HCT116 (cell line): Measurements from ENCODE around the gene NNAT. TPM values are rescaled to one million over a fixed set of nuclear protein-coding genes. Genes with fewer than 3 reads are reported as not detected.

Experiments used
- ATAC-seq: fragments of 200-7000 bp; cut with Tn5 transposase; 2 replicates; pipeline ENCODE4 v1.9.1; 2020; ENCODE audit warnings: mild to moderate bottlenecking, moderate library complexity
- BruUV-seq: library from RNA; stranded (reverse); fragments of 400-500 nt; replicated peaks from 2 replicates; lab custom pipeline; 2021; lab: Mats Ljungman, UMichigan
- CTCF ChIA-PET: fragments of 300-600 bp; sonication (Branson Sonifier 250); formaldehyde crosslinking; loops from one replicate; lab custom pipeline; 2021; ENCODE audit warnings: antibody characterized with exemption; lab: Charles Lee
- POLR2A ChIA-PET: fragments of 300-600, 350-600 bp; sonication (Branson Sonifier 250); formaldehyde crosslinking; loops from one replicate; lab custom pipeline; 2021; ENCODE audit warnings: antibody characterized with exemption; lab: Charles Lee
- RAD21 ChIA-PET, 2 experiments: fragments of 300-600 bp; sonication (Branson Sonifier 250); formaldehyde crosslinking; loops; one replicate each; lab custom pipeline; 2023; ENCODE audit warnings: low total read pairs in 2 of 2; ENCODE audit not compliant: uncharacterized antibody in 2 of 2, unreplicated experiment in 2 of 2, low non-redundant PET in 1 of 2; lab: Charles Lee
- DNase-seq: peaks from one replicate; pipeline ENCODE4 v3.0.0-alpha.2; 2010; ENCODE audit warnings: low read depth, low spot score
- H2AFZ ChIP-seq: fragments of 200-600 bp; shearing (Covaris generic), sonication (generic); 2 replicates; pipeline ENCODE4 v1.6.1; 2017; ENCODE audit warnings: low read depth, mixed run types, mixed read lengths, antibody characterized with exemption, low read length; ENCODE audit not compliant: poor library complexity, severe bottlenecking
- H3K27ac ChIP-seq: 2 replicates; pipeline ENCODE4 v1.5.1; 2012; ENCODE audit warnings: low read depth, low read length
- H3K27me3 ChIP-seq: fragments of 200-600 bp; sonication (generic); 2 replicates; pipeline ENCODE4 v1.6.1; 2016; ENCODE audit warnings: mixed run types, low read length, mixed read lengths; ENCODE audit not compliant: insufficient read depth
- H3K36me3 ChIP-seq, 2 experiments: fragments of 200-500 bp in 1 of 2; fragments of 200-600 bp in 1 of 2; sonication (Bioruptor generic) in 1 of 2; sonication (generic) in 1 of 2; 2 replicates each; pipeline versions ENCODE4 v1.5.1 to v1.6.1; 2014 to 2016; ENCODE audit warnings: low read length in 2 of 2, inconsistent platforms in 1 of 2, mixed read lengths in 1 of 2, mixed run types in 1 of 2; ENCODE audit not compliant: insufficient read depth in 2 of 2, control insufficient read depth in 1 of 2
- H3K4me1 ChIP-seq, 2 experiments: fragments of 200-600 bp in 1 of 2; sonication (generic) in 1 of 2; 2 replicates each; pipeline versions ENCODE4 v1.5.1 to v1.6.1; 2012 to 2017; ENCODE audit warnings: low read length in 2 of 2, inconsistent platforms in 1 of 2, mild to moderate bottlenecking in 1 of 2, mixed read lengths in 1 of 2, mixed run types in 1 of 2, moderate library complexity in 1 of 2; ENCODE audit not compliant: insufficient read depth in 2 of 2, control insufficient read depth in 1 of 2
- H3K4me2 ChIP-seq: fragments of 200-600 bp; sonication (generic); 2 replicates; pipeline ENCODE4 v1.6.1; 2017; ENCODE audit warnings: mixed run types, low read length, mixed read lengths
- H3K4me3 ChIP-seq, 2 experiments: fragments of 200-600 bp in 1 of 2; sonication (generic) in 1 of 2; replicated peaks in 1 of 2; 2 replicates each; pipeline ENCODE4 v1.5.1; 2011 to 2016; ENCODE audit warnings: low read length in 2 of 2, control low read depth in 1 of 2, low read depth in 1 of 2, mild to moderate bottlenecking in 1 of 2, mixed read lengths in 1 of 2, mixed run types in 1 of 2
- H3K79me2 ChIP-seq: fragments of 200-600 bp; sonication (generic); 2 replicates; pipeline ENCODE4 v1.6.1; 2017; ENCODE audit warnings: mild to moderate bottlenecking, mixed run types, low read length, moderate library complexity, mixed read lengths; ENCODE audit not compliant: insufficient read depth
- H3K9ac ChIP-seq: fragments of 200-600 bp; sonication (generic); 2 replicates; pipeline ENCODE4 v1.6.1; 2016; ENCODE audit warnings: low read length, mixed read lengths
- H3K9me2 ChIP-seq: fragments of 200-600 bp; sonication (generic), shearing (Covaris generic); 2 replicates; pipeline ENCODE4 v1.6.1; 2017; ENCODE audit warnings: mixed run types, mild to moderate bottlenecking, moderate library complexity; ENCODE audit not compliant: insufficient read depth
- H3K9me3 ChIP-seq, 2 experiments: fragments of 200-500 bp in 1 of 2; fragments of 200-600 bp in 1 of 2; sonication (Bioruptor generic) in 1 of 2; sonication (generic) in 1 of 2; 2 replicates each; pipeline ENCODE4 v1.6.1; 2014 to 2017; ENCODE audit warnings: low read length in 2 of 2, mixed read lengths in 2 of 2, inconsistent platforms in 1 of 2, low read depth in 1 of 2, mild to moderate bottlenecking in 1 of 2, mixed run types in 1 of 2, moderate library complexity in 1 of 2; ENCODE audit not compliant: control insufficient read depth in 1 of 2, insufficient read depth in 1 of 2
- H4K20me1 ChIP-seq: fragments of 200-600 bp; sonication (generic), shearing (Covaris generic); 2 replicates; pipeline ENCODE4 v1.6.1; 2017; ENCODE audit warnings: mixed run types, mild to moderate bottlenecking, moderate library complexity; ENCODE audit not compliant: insufficient read depth
- CTCF ChIP-seq, 3 experiments: fragments of 200-600 bp in 1 of 3; sonication (generic) in 1 of 3; IDR thresholded peaks in 2 of 3; conservative IDR thresholded peaks in 1 of 3; 2 replicates each; pipeline ENCODE4 v1.5.1; 2012 to 2017; ENCODE audit warnings: low read depth in 2 of 3, low read length in 2 of 3, antibody characterized with exemption in 1 of 3, borderline replicate concordance in 1 of 3, control low read depth in 1 of 3, mild to moderate bottlenecking in 1 of 3, mixed read lengths in 1 of 3, mixed run types in 1 of 3, moderate library complexity in 1 of 3; ENCODE audit not compliant: insufficient read depth in 1 of 3
- EZH2phosphoT487 ChIP-seq: fragments of 200-600 bp; IDR thresholded peaks from 2 replicates; pipeline ENCODE4 v1.6.1; 2018; ENCODE audit warnings: antibody characterized with exemption, borderline replicate concordance
- MAX ChIP-seq: IDR thresholded peaks from 2 replicates; pipeline ENCODE4 v1.6.1; 2012
- POLR2A ChIP-seq: IDR thresholded peaks from 2 replicates; pipeline ENCODE4 v1.7.0; 2011; ENCODE audit warnings: borderline replicate concordance; ENCODE audit not compliant: insufficient read depth, insufficient read length; ENCODE audit errors: extremely low read depth
- RAD21 ChIP-seq: IDR thresholded peaks from 2 replicates; pipeline ENCODE4 v1.6.1; 2012; ENCODE audit warnings: low read depth, mild to moderate bottlenecking
- intact Hi-C: fragments of 100-400 bp; cut with micrococcal nuclease; formaldehyde crosslinking; loops from 2 replicates; pipeline ENCODE4 v1.10.0; 2022
- total RNA-seq: library from RNA; stranded (reverse); gene quantifications from one replicate; pipeline ENCODE4 v1.2.1, GENCODE V29; 2021; ENCODE audit not compliant: unreplicated experiment

Gene NNAT
- total RNA-seq, 1 experiment from 2014 or later = not detected

GRCh38 chr20:37564388-37565133 lies 43.5 kb downstream of the NNAT start:
- H3K36me3 ChIP-seq = no peaks in the 10 kb centered on the region
- RAD21 ChIA-PET = interaction anchor here (0.5 to 0.9 kb wide), 3 partner anchors 257 to 657 kb away, joined by 3 to 4 read pairs (median 3); no protein-coding TSS in a partner anchor
- no peak overlapping the region for H3K9ac ChIP-seq
- H3K4me3 ChIP-seq = no peak overlapping the region
- H3K27me3 ChIP-seq = peaks cover 31% of the 10 kb centered on the region
- peaks cover 4 to 9% of the 10 kb centered on the region in 2 experiments; a peak in 1 of 4 replicates for H3K4me1 ChIP-seq
- intact Hi-C loops = loop anchor here (1.0 to 10.0 kb wide), 4 partner anchors 428 to 843 kb away; partner anchors contain the start of gene TGM2
- no peaks in the 10 kb centered on the region for H4K20me1 ChIP-seq
- H3K4me2 ChIP-seq = peak overlapping the region; percentile 53
- TF ChIP-seq RAD21 (peak; percentile 96), POLR2A (no peak), EZH2phosphoT487 (no peak), CTCF (IDR thresholded peaks at IDR 0.05 in 2 of 3, conservative IDR thresholded peaks at IDR 0.05 in 1 of 3; ENCODE audit: borderline replicate concordance in 1 of 3, insufficient read depth in 1 of 3, low read depth in 2 of 3, low read length in 2 of 3) (peak; percentile 82 to 94 (median 86)), MAX (no peak)
- TF ChIP-seq, all 23 proteins: peak for 2
- BruUV-seq = no TSS peak
- Histone ChIP-seq H3K9me3 (no peaks in the 10 kb centered on the region), H3K9me2 (no peaks in the 10 kb centered on the region), H3K79me2 (no peaks in the 10 kb centered on the region), H3K27ac (no peak overlapping the region), H2AFZ (peak overlapping the region; percentile 66)
- CTCF ChIA-PET = interaction anchor here (0.6 to 1.9 kb wide), 16 partner anchors 8 to 844 kb away, joined by 3 to 14 read pairs (median 4); no protein-coding TSS in a partner anchor
- ATAC-seq = peak; percentile 89
- POLR2A ChIA-PET = no interaction called here
- no peak for DNase-seq
